Measurements from ENCODE around the gene IGF2.
"Not testable (repeated sequence)": the region's sequence is repeated elsewhere in the genome, so short reads cannot be mapped to it uniquely, and the experiment has no call there.

IGF2 gene

DNA sequence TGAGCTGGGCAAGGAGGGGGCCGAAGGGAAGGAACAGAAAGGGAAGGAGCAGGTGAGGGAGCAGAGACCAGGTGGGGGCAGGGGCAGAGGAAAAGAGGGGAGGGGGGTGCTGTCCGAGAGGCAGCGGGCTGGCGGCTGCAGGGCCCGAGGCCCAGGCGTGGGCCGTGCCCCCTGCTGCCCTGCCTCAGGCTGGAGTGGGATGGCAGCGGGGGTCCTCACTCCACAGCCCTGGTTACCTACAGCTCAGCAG, 2.3 kb downstream of the IGF2 start:
- DNase-seq (ENCODE audit: low read depth in 2 of 2): no peak

GRCh38 chr11:2136209-2136951, 2.8 kb downstream of the IGF2 start:
- DNase-seq (ENCODE audit: low read depth in 2 of 2): no peak

DNA sequence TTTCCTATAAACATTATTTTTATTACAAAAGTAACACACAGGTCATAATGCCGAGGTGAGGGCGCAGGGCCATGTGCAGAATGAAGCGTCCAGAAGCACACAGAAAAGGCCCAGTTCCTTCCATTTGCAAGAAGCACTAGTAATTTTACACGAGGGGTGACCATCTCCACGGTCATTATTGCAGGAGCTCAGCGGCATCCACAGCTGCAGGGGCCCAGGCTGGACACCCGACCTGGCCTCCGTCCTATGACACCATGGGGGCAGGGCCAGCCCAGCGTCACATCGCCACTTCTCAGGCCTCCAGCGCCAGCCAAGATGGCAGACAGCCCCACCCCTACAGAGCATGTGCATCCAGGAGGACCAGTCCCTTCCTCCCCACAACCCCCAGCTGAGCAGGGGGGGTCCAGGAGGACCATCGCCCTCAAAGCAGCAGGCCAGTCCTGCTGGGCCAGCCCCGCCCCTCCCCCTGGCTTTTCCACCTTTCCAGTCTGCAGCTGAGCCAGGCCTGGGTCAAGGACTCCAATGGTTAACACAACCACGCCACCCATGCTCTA, 3.5 kb downstream of the IGF2 start:
- no peak for DNase-seq (ENCODE audit: low read depth in 2 of 2)

GRCh38 chr11:2135018-2135569, 4.1 kb downstream of the IGF2 start:
- DNase-seq (ENCODE audit: low read depth in 2 of 2): no peak

- no peak for DNase-seq (ENCODE audit: low read depth in 2 of 2)
Measured at GRCh38 chr11:2134022-2135010, 4.9 kb downstream of the IGF2 start.

GRCh38 chr11:2133241-2134021, 5.8 kb downstream of the IGF2 start:
- no peak for DNase-seq (ENCODE audit: low read depth in 2 of 2)

GRCh38 chr11:2132874-2133240, 6.3 kb downstream of the IGF2 start:
- DNase-seq (ENCODE audit: low read depth in 2 of 2): no peak

DNA sequence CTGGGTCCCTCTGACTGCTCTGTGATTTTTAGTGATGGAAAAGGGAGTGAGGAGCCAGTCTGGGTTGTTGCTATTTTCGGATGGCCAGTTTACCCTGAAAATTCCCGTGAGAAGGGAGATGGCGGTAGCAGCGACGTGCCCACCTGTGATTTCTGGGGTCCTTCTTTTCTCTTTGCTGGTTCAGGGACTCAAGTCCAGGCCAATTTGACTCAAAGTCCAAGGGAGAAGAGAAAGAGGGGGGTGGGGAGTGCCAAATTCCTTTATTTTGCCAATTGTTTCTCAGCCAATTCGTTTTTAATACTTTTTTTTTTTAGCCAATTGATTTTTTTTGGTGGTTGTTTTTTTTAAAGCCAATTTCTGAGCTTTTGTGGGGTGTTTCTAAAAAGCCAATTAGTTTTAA, 6.9 kb downstream of the IGF2 start:
- no peak for DNase-seq (ENCODE audit: low read depth in 2 of 2)

DNA sequence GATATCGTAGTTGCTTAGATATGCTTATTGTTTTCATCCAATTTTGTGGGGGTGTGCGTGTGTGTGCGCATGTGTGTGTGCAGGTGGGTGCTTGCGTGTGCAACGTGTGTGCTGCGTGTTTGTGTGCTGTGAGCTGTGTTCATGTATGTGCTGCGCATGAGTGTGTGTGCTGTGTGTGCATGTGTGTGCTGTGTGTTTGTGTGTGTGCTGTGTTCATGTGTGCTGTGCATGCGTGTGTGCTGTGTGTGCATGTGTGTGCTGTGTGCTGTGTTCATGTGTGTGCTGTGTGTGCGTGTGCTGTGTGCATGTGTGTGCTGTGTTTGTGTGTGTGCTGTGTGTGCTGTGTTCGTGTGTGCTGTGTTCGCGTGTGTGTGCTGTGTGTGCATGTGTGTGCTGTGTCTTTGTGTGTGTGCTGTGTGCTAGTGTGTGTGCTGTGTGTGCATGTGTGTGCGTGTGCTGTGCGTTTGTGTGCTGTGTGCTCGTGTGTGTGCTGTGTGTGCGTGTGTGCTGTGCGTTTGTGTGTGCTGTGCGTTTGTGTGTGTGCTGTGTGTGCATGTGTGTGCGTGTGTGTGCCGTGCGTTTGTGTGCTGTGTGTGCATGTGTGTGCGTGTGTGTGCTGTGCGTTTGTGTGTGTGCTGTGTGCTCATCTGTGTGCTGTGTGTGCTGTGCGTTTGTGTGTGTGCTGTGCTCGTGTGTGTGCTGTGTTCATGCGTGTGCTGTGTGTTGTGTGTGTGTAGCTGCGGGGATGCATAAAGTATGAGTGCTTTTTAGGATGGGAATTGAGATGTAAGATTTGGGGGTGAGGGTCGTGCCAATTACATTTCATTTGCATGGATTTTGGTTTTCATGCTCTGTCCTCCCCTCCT, 7.6 kb downstream of the IGF2 start:
- DNase-seq (ENCODE audit: low read depth in 2 of 2): no peak

- no peak for DNase-seq (ENCODE audit: low read depth in 2 of 2)
Measured at GRCh38 chr11:2130881-2131352, 8.3 kb downstream of the IGF2 start.

DNA sequence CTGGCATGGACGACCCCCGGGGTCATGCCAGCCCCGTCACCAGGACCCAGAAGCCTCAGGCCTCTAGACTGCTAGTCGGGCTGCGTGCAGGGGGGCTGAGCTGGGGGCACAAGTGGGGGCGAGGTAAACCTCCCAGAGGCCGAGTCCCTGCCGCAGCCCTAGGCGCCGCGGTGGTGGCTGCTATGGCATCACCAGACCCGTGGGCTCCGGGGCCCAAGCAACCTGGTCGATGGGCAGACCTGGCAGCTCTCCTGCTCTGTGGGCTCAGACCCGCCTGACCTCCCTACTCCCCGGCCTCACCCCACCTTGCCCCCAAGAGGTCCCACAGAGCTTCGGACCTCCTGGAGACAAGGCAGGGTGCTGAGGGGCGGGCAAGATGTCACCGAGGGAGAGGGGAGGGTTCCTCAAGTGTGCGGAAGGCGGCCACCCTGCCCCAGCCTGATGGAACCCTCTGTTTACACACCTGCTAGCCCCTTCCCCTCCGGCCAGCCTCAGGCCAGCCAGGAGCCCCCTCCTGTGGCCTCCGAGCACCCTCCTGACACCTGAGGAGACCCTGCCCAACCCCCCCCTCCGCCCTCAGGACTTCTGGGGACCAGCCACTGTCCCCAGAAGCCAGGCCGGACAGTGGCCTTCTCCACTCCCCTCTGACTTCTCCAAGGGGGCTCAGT, 9.4 kb downstream of the IGF2 start:
- DNase-seq (ENCODE audit: low read depth in 2 of 2): no peak

GRCh38 chr11:2129308-2129698, 9.9 kb downstream of the IGF2 start:
- no peak for DNase-seq (ENCODE audit: low read depth in 2 of 2)

DNA sequence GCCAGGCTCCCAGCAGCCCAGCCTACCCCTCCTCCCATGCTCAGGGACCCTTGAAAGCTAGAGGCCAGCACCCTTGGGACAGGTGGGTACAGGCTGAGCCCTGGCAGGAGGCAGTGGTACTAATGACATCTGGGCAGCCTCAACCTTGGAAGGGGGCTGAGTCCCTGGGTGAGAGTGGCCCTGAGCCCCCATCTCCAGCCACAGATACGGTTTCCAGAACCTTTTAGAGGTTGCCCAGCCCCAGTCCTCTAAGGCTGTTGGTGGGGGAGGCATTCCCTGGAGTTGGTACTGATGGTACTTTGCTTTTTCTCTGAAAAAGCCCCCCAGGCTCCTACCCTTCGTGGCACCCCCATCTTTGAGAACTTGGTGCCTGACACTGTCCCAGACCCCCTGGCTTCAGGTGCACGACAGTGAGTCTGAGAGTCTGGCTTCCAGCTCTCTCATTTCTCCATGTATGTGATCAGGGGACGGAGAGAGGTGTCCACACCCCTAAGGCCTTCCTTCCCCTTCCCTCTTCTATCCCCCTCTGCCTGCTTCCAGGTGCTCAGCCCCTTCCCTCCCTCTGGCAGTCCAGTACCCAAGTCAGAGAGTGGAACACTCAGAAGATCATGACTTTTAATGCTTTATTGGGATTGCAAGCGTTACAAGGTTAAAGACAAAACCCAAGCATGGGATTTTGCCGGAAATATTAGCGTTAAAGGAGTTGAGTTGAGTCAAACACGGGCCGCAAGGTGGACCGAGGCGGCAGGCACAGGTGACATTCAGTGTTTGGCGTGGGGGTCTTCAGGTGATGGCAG, 10.5 kb downstream of the IGF2 start:
- DNase-seq (ENCODE audit: low read depth in 2 of 2): no peak

DNA sequence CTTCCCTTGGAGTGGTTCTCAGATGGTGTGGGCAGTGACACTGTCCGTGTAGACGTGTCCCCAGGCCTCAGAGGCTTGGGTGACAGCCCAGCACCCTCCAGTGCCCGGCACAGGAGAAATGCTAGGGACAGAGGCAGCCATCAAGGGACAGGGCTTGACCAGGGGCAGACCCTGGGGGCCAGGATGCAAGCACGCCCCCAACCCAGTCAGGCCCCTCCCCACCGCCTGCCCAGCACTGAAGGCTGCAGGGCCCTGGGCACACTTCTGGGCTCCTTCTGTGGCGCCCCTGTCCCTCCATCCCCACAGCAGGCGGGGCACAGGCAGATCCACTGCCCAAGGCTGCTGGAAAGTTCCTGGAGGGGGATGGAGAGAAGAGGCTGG, 11.1 kb downstream of the IGF2 start:
- no peak for DNase-seq (ENCODE audit: low read depth in 2 of 2)

DNA sequence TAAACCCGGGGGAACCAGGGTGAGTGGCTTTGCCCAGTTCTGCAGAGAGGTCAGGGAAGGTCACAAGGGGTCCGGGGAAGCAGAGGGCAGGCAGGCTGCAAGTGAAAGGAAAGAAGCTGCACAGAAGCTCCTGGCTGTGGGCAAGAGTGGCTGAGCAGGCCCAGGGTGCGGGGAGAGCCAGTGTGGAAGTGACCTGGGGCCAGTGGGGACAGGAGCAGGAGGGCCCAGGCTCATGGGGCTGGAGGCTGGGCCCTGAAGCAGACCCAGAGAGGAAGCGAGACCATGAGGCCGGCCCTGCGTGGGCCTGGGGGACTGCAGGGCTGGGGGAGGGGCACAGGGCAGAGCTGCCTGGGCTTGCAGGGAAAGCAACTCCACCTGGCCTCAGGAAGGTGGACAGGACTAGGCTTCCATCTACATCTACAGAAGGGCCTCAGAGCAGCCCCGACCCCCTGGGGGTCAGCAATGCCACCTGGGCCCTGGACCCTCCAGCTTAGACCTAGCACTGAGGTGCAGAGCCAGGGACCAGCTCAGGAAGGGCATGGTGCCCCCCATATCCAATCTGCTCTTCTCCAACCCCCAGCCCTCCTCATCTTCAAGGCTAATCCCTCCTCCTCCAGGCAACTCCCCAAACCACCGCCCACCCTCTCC, 11.6 kb downstream of the IGF2 start:
- DNase-seq (ENCODE audit: low read depth in 2 of 2): no peak

DNA sequence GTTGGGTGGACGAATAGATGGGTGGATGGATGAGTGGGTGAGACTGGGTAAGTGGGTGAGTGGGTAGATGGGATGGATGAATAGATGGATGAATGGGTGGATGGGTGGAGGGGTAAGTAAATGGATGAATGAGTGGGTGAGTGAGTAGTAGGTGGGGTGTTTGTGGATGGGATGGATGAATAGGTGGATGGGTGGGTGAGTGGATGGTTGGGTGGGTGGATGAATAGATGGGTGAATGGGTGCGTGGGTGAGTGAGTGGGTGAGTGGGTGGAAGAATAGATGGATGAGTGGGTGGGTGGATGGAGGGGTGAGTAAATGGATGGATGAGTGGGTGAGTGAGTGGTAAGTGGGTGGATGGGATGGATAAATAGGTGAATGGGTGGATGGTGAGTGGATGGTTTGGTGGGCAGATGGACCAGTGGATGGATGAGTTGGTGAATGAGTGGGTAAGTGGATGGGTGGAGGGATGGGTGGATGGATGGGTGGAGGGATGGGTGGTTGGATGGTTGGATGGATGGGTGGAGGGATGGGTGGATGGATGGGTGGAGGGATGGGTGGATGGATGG, 12.6 kb downstream of the IGF2 start:
- DNase-seq (ENCODE audit: low read depth in 2 of 2): no peak

DNA sequence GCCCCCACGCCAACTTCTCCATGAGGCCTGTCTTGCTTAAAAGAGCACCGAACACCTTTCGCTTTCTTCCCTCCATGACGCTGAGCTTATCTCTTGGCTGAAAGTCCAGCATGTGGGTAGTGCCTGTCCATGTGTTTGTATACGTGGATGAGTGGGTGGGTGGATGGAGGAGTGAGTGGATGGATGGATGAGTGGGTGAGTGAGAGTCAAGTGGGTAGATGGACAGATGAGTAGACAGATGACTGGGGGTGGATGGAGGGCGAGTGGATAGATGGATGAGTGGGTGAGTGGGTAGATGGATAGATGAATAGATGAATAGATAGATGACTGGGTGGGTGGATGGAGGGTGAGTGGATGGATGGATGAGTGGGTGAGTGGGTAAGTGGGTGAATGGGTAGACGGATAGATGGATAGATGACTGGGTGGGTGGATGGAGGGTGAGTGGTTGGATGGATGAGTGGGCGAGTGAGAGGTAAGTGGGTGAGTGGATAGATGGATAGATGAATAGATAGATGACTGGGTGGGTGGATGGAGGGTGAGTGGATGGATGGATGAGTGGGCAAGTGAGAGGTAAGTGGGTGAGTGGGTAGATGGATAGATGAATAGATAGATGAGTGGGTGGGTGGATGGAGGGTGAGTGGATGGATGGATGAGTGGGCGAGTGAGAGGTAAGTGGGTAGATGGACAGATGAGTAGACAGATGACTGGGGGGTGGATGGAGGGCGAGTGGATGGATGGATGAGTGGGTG, 14.3 kb downstream of the IGF2 start:
- DNase-seq (ENCODE audit: low read depth in 2 of 2): not testable (repeated sequence)

- DNase-seq (ENCODE audit: low read depth in 2 of 2): no peak
Measured at GRCh38 chr11:2123628-2123960, 15.6 kb downstream of the IGF2 start.

Measured in stimulated activated CD4-positive, alpha-beta T cell treated with anti-CD3 and anti-CD28 coated beads, Interleukin-15, amount 100 ng/mL, for 48 hours (primary cell).